Fibroblast of the aortic adventitia (primary cell): ENCODE results near the gene SRSF12. TPM values are rescaled to one million over a fixed set of nuclear protein-coding genes. Genes with fewer than 3 reads are reported as not detected.
A peak's percentile ranks its signal among the peaks of the same experiment; 100 is the strongest.

Experiments used
- DNase-seq: peaks from one replicate; pipeline ENCODE4 v3.0.0-alpha.2; 2010; ENCODE audit warnings: low read depth
- H3K4me3 ChIP-seq: 2 replicates; pipeline ENCODE4 v1.5.1; 2011; ENCODE audit warnings: low read depth, mild to moderate bottlenecking, control low read depth, low read length, moderate library complexity
- total RNA-seq: library from RNA; depleted of rRNA; stranded (reverse); fragments of >200 nt; gene quantifications from 2 replicates; pipeline ENCODE4 v1.2.3, GENCODE V29; 2012; ENCODE audit warnings: low replicate concordance
- TF ChIP-seq, protein P1 (sequence below): IDR thresholded peaks from 2 replicates; pipeline ENCODE4 v1.5.1; 2011; ENCODE audit warnings: mild to moderate bottlenecking, low read length, control low read depth, inconsistent platforms; ENCODE audit not compliant: insufficient read depth

SRSF12 gene
- total RNA-seq, 1 donor, result 0.09 TPM

DNA sequence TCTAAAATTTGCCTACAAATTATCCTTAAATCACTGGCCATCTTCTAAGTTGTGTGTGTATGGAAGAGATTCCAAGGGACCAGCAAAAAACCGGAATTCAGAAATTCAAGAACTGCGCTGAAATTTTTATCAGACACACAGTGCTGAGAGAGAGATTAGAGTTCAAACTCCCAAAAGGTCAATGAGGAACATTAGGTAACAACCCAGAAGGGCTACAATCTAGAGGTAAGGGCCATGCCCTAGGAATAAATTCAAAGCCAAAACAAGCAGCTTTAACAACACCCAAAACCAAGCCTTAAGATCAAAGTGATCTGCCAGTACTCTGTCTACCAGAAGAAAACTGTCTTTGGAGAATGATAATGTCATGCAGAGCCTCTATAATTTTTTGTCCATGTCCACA is 17.8 kb downstream of the SRSF12 start:
- TF ChIP-seq, protein P1, sequence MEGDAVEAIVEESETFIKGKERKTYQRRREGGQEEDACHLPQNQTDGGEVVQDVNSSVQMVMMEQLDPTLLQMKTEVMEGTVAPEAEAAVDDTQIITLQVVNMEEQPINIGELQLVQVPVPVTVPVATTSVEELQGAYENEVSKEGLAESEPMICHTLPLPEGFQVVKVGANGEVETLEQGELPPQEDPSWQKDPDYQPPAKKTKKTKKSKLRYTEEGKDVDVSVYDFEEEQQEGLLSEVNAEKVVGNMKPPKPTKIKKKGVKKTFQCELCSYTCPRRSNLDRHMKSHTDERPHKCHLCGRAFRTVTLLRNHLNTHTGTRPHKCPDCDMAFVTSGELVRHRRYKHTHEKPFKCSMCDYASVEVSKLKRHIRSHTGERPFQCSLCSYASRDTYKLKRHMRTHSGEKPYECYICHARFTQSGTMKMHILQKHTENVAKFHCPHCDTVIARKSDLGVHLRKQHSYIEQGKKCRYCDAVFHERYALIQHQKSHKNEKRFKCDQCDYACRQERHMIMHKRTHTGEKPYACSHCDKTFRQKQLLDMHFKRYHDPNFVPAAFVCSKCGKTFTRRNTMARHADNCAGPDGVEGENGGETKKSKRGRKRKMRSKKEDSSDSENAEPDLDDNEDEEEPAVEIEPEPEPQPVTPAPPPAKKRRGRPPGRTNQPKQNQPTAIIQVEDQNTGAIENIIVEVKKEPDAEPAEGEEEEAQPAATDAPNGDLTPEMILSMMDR, result no peak
- H3K4me3 ChIP-seq, result no peak overlapping the region
- DNase-seq, result no peak

DNA sequence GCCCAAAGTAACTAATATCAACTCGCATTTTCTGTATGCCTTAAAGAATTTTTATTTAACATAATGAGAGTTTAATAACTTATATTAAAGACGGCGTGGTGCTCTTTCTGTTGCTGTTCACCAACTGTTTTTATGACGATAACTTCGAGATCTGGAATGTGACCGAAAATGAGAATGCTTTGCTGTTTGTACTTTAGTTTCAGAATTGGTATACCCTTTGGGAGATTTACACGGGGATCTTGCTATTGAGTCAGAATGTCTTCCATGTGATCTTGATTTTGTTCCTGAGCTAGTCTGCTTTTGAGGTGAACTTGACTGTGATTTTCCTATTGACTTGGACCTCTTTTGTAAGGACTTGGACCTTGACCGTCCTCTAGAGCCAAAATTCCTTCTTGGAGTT is 19.4 kb downstream of the SRSF12 start:
- DNase-seq, result no peak
- H3K4me3 ChIP-seq, result no peak overlapping the region
- TF ChIP-seq, protein P1, result no peak

DNA sequence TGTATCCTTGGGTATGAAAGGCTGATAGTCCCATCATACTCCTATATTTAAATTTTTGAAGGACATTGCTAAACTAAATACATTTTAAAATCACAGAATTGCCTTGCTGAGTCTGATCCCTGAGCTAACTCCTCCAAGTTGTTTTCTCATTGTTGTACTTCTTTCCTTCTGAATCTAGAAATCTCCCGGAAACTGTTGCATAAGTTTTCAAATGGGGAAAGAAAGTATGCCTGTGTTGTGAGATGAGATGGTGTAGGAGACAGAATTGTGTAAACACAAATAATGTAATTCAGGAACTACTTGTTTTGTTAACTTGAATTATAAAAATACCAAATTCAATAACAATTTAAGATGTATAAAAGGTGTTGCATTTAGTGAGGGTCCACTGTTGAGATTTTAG is 30.0 kb downstream of the SRSF12 start:
- peak; percentile 35 for DNase-seq
- TF ChIP-seq, protein P1, result no peak

DNA sequence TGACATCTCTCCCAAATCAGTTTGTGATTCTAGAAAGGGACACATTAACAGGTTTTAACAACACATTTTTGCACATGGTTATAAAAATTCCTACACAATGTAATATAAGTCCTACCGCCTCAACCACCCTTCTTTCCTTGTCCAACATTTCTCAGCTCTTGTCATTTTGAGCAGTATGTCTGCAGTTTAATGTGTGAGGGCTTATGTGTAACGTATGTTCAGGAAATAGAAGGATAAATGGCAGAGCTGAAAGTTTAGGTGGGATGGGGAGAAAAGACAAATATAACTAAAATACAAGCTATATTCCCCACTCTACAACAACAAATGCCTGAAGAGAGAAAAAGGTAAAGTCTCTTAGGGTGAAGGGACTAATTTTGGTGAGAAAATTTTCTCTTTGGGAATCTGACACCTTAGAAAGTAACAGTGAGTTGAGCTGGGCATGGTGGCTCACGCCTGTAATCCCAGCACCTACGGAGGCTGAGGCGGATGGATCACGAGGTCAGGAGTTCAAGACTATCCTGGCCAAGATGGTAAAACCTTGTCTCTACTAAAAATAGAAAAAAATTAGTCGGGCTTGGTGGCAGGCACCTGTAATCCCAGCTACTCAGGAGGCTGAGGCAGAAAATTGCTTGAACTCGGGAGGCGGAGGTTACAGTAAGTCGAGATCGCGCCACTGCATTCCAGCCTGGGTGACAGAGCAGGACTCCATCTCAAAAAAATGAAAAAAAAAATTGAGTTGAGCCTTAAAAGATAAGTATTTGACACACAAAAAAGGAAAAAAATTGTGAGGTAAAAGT is 32.3 kb downstream of the SRSF12 start:
- TF ChIP-seq, protein P1, result no peak
- peak overlapping the region; percentile 11 for H3K4me3 ChIP-seq
- DNase-seq, result peak; percentile 46

More for the DNA sequence above, 30.0 kb downstream of the SRSF12 start:
- H3K4me3 ChIP-seq, result no peak overlapping the region

DNA sequence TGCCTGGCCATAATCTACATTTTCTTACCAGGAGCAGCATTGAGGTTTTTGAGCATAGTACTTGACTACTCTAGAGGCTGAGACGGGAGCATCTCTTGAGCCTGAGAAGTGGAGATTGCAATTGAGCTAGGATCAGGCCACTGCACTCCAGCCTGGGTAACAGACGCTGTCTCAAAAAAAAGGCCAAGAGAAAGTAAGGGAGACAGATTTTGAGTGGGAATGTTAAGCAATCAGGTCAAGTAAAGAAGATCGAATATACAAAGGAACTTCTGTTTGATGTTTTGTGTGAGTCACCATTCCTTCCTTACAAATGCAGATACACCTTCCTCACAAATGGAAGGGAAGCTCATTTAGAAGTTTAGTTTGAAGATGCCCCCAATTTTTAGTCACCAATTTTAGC is 32.9 kb downstream of the SRSF12 start:
- peak overlapping the region; percentile 90 for H3K4me3 ChIP-seq
- peak; percentile 53 for DNase-seq
- TF ChIP-seq, protein P1, result no peak

DNA sequence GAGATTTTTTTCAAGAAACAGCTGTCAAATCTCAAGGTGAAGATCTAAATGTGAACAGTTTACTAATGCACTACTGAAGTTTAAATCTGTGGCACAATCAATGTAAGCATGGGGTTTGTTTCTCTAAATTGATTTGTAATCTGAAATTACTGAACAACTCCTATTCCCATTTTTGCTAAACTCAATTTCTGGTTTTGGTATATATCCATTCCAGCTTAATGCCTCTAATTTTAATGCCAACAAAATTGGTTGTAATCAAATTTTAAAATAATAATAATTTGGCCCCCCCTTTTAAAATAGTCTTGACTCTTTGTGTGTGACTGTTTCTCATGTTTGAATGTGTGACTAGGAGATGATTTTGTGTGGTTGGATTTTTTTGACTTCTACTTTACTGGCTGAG is 33.3 kb downstream of the SRSF12 start:
- H3K4me3 ChIP-seq, result peak overlapping the region; percentile 90
- TF ChIP-seq, protein P1, result no peak
- no peak for DNase-seq
